Ramos (cell line): ENCODE data around the gene RTN1.

Experiments
- in situ Hi-C: fragments of 300-500 bp; cut with MboI; formaldehyde crosslinking; loops from one replicate; pipeline ENCODE4 v1.14.3; 2022; ENCODE audit warnings: low sequenced_read_pairs; ENCODE audit not compliant: unreplicated experiment

The RTN1 gene

GRCh38 chr14:59634617-59635016 lies 236.0 kb downstream of the RTN1 start:
- in situ Hi-C loops = loop anchor here (25.0 kb wide), 1 partner anchor 553 kb away; no protein-coding TSS in a partner anchor

- in situ Hi-C loops = loop anchor here (25.0 kb wide), 1 partner anchor 554 kb away; no protein-coding TSS in a partner anchor
These were observed 237.1 kb downstream of the RTN1 start for GRCh38 chr14:59633486-59633885.

DNA sequence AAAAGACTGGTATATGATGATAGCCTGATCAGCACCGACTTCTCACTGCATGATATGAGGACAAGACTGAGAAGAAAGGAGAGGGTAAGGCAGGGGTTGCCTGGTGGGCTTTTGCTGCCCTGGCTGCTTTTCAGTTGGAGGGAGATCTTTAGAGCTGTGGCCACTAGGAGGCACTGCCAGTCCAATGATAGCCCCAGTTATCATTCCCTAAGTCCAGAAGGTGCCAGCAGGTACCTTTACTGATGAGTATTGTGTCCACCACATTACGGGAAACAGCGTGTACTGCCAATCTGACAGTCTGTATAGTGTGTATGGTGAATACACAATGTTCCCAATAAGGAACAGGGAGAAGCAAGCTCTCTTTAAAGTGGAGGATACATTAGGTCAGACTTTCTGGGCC lies 238.2 kb downstream of the RTN1 start:
- in situ Hi-C loops = loop anchor here (25.0 kb wide), 1 partner anchor 555 kb away; no protein-coding TSS in a partner anchor

GRCh38 chr14:59631237-59631636 lies 239.3 kb downstream of the RTN1 start:
- in situ Hi-C loops = loop anchor here (25.0 kb wide), 1 partner anchor 556 kb away; no protein-coding TSS in a partner anchor

DNA sequence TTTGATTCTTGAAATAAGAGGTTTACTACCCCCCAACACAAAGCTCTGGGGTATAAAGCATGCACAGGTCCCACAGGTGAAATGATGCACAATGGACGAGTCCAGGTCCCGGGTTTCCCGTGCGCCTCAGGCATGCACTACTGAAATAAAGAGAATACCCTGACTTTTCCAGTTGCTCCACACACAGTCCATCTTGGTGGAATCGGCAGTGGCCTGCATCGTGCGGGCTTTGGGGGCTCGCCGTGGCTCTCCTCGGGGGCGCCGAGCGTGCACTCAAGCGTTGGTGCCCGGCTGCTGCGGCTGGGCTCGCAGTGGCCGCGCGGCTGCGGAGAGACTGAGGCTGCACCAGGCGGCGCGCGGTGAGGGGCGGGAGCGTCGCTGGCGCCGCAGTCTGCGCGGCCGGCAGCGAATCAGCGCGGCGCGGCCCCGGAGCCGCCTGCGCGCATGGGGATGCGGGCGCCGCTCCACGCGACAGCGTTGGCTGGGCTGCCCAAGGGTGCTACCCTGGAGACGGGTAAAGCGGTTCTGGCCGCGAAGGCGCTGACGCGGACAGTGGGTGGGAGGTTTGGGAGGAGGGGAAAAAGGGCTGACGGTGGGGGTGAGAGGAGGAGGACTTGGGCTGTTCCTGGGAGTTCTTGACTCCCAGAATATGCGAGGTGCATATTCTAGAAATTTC lies 240.2 kb downstream of the RTN1 start:
- in situ Hi-C loops = loop anchor here (25.0 kb wide), 1 partner anchor 557 kb away; no protein-coding TSS in a partner anchor

- in situ Hi-C loops = loop anchor here (25.0 kb wide), 1 partner anchor 558 kb away; no protein-coding TSS in a partner anchor
These were observed 240.9 kb downstream of the RTN1 start for GRCh38 chr14:59629444-59630287.

- in situ Hi-C loops = loop anchor here (25.0 kb wide), 1 partner anchor 560 kb away; no protein-coding TSS in a partner anchor
These were observed 243.5 kb downstream of the RTN1 start for GRCh38 chr14:59627011-59627520.

- in situ Hi-C loops = no loop called here
These were observed 247.9 kb downstream of the RTN1 start for GRCh38 chr14:59622631-59623030.

- in situ Hi-C loops = no loop called here
These were observed 251.5 kb downstream of the RTN1 start for GRCh38 chr14:59619061-59619460.

DNA sequence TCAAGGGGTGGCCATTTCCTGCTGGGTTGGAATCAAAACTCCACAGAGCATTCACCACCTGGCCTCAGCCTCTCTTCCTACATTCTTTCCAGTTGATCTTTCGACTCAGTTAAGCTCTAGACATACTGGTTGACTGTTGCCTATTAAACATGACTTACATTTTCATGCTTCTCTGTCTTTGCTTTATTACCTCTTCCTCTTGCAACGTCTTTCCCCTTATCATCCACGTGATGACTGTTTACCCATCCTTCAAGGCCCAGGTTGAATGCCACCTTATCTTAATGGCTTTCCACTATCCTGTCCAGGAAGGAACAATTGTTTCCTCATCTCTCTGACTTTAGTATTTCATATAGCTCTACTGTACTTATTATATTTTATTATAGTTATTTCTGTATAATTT lies 269.5 kb downstream of the RTN1 start:
- in situ Hi-C loops = no loop called here

- in situ Hi-C loops = no loop called here
These were observed 270.2 kb downstream of the RTN1 start for GRCh38 chr14:59600211-59600945.

DNA sequence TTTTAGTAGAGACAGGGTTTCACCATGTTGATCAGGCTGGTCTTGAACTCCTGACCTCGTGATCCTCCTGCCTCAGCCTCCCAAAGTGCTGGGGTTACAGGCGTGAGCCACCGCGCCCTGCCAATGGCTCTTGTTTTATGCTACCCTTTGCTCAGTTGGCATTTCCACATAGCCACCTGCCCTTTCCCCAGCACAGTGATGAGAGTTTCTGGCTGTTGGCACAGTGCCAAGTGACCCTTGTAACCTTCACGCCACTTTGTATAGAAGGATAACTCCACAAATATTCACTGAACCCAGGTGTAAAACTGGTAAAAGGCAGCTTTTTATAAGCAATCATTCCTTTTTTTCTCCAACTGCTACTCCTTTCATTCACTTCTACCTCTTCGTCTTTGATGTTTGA lies 275.5 kb downstream of the RTN1 start:
- in situ Hi-C loops = no loop called here

- in situ Hi-C loops = no loop called here
These were observed 278.8 kb downstream of the RTN1 start for GRCh38 chr14:59591641-59592370.

DNA sequence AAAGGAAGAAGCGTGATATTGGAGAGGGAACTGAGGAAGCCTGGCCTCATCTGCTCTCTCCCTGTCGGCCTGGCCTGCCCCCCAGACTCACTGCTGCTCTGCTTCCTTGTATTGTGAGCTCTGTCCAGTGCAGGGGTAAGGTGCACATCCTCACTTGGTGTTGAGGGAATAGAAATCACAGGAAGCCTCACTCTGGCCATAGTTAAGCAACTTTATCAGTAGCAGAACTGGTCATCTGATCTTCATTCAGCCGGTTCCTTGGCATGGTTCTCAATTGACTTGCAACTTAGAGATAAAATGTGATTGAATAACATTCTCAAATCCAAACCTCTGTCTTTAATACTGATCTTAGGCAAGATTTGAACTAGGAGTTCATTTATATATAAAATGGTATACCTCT lies 282.5 kb downstream of the RTN1 start:
- in situ Hi-C loops = no loop called here

DNA sequence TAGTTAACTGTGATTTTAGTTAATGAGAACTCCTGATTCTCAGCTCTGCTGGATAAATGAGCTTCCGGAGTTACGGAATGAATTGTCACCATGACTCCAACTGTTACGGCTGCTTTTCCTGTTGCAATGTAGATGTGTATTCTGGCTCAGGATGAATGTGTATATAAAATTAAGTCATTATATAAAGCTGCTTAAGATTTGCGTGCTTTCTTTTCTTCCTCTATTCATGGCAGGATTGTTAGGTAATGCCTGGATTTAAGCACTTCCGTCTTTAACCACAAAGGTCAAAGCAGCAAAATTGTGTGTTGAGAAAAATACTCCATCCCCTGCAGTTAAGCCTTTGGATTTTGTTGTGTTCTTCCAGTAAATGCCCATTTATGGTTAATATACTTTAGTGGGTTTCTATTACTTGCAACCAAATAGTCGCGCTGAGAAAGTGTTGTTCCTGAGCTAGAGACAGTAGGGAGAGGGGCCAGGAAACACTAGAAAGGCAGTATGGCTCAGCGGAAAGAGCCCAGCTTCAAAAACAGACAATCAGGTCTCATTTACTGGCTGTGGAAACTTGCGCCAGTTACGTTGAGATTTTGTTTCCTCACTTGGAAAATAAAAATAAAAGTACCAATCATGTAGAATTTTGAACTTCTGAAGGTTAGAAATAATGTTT lies 284.6 kb downstream of the RTN1 start:
- in situ Hi-C loops = no loop called here

DNA sequence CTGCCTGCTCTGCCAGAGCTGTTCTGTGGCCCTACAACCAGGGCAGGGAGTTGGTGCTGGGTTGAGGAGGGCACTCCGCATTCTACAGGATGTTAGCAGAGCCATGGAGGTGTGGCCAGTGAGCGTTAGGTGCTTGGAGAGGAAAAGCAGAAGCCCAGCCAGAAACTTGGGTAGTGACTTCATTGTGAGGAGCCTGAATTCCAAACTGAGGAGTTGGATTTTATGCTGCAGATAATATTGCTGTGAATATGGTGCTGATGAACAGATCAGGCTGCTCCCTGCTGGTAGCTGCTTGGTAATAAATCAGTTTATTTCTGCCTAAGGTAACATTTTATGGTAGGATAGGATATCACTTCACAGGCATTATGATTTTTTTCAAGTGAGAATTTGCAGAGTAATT lies 286.8 kb downstream of the RTN1 start:
- in situ Hi-C loops = no loop called here

GRCh38 chr14:59582845-59583509 lies 287.6 kb downstream of the RTN1 start:
- in situ Hi-C loops = no loop called here

DNA sequence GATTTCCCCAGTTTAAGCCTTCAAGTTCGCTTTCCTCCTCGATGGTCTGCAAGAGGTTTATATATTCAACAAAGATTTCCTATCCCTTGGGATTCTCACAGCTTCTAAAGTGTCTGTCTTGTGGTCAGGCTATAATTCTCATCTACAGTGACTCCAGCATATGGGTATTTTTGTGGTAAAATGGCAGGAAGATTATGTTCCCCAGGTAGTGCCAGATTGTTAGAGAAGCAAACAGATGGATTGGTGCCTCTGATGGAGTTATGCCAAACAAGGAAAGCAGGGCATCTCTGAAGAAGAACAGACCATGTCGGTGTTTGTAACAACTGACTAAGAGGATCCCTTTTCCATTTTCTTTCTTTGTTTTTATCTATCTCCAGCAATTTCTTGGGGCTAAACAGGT lies 288.4 kb downstream of the RTN1 start:
- in situ Hi-C loops = no loop called here

- in situ Hi-C loops = no loop called here
These were observed 289.7 kb downstream of the RTN1 start for GRCh38 chr14:59580911-59581310.
